Loucy (cell line): Measurements from ENCODE around the gene CCDC43.

Source experiments
- H2AFZ ChIP-seq: fragments of 200-600 bp; sonication (generic); 2 replicates; pipeline ENCODE4 v1.6.0; 2016; ENCODE audit warnings: antibody characterized with exemption, mild to moderate bottlenecking, low read length, moderate library complexity
- H3F3A ChIP-seq: fragments of 200-600 bp; 2 replicates; pipeline ENCODE4 v1.6.0; 2016; ENCODE audit warnings: antibody characterized with exemption, low read depth, mild to moderate bottlenecking
- H3K27me3 ChIP-seq: fragments of 200-600 bp; sonication (generic); 2 replicates; pipeline ENCODE4 v1.6.1; 2014; ENCODE audit warnings: low read length, mild to moderate bottlenecking; ENCODE audit not compliant: insufficient read depth, poor library complexity, severe bottlenecking
- H3K36me3 ChIP-seq: fragments of 200-600 bp; sonication (generic); 2 replicates; pipeline ENCODE4 v1.6.1; 2016; ENCODE audit warnings: low read length; ENCODE audit not compliant: insufficient read depth
- H3K4me1 ChIP-seq: fragments of 200-600 bp; sonication (generic); 2 replicates; pipeline ENCODE4 v1.5.1; 2014; ENCODE audit warnings: low read length, mild to moderate bottlenecking; ENCODE audit not compliant: insufficient read depth, poor library complexity, severe bottlenecking
- H3K4me2 ChIP-seq: fragments of 200-600 bp; sonication (generic); 2 replicates; pipeline ENCODE4 v1.6.0; 2014; ENCODE audit warnings: antibody characterized with exemption, low read length, low read depth, mild to moderate bottlenecking; ENCODE audit not compliant: poor library complexity, severe bottlenecking
- H3K4me3 ChIP-seq: fragments of 200-600 bp; sonication (generic); 2 replicates; pipeline ENCODE4 v1.5.1; 2014; ENCODE audit warnings: low read length, mild to moderate bottlenecking, mixed read lengths; ENCODE audit not compliant: poor library complexity, severe bottlenecking
- H3K79me2 ChIP-seq: fragments of 200-600 bp; sonication (generic); 2 replicates; pipeline ENCODE4 v1.6.1; 2014; ENCODE audit warnings: low read length; ENCODE audit not compliant: insufficient read depth
- H3K9ac ChIP-seq: fragments of 200-600 bp; sonication (generic); 2 replicates; pipeline ENCODE4 v1.6.0; 2014; ENCODE audit warnings: mild to moderate bottlenecking, low read depth, low read length, moderate library complexity; ENCODE audit not compliant: poor library complexity, severe bottlenecking
- H3K9me2 ChIP-seq: fragments of 200-600 bp; sonication (generic); replicated peaks from 2 replicates; pipeline ENCODE4 v1.6.1; 2016; ENCODE audit warnings: low read depth, low read length, mixed read lengths
- H3K9me3 ChIP-seq: fragments of 200-600 bp; sonication (generic); 2 replicates; pipeline ENCODE4 v1.6.1; 2014; ENCODE audit warnings: mild to moderate bottlenecking, antibody characterized with exemption, low read length, low read depth; ENCODE audit not compliant: insufficient read depth
- H4K20me1 ChIP-seq: fragments of 200-600 bp; sonication (generic); 2 replicates; pipeline ENCODE4 v1.6.0; 2014; ENCODE audit warnings: antibody characterized with exemption, low read length, mild to moderate bottlenecking; ENCODE audit not compliant: insufficient read depth, poor library complexity, severe bottlenecking
- CTCF ChIP-seq: fragments of 200-600 bp; sonication (generic); conservative IDR thresholded peaks from 2 replicates; pipeline ENCODE4 v1.5.1; 2014; ENCODE audit warnings: mild to moderate bottlenecking, antibody characterized with exemption, low read length
- EZH2phosphoT487 ChIP-seq: fragments of 200-600 bp; IDR thresholded peaks from 2 replicates; pipeline ENCODE4 v1.6.1; 2018; ENCODE audit warnings: antibody characterized with exemption, mild to moderate bottlenecking, moderate library complexity, borderline replicate concordance

The CCDC43 gene

GRCh38 chr17:44689477-44690217 lies at the start of gene CCDC43:
CCDC43 (minus strand) TSS chr17:44689776; CDS start chr17:44689753, 23 bp downstream.
- Histone ChIP-seq H3K9ac (peak within 1 kb of the TSS; percentile 85), H3K36me3 (no peaks in the 10 kb centered on the region), H3K4me2 (peak within 1 kb of the TSS; percentile 74), H3K9me3 (no peaks in the 10 kb centered on the region), H3K79me2 (peaks cover 33% of the 10 kb centered on the region), H3K27me3 (no peaks in the 10 kb centered on the region), H3K4me3 (peak within 1 kb of the TSS; percentile 82), H3K9me2 (no peaks in the 10 kb centered on the region), H4K20me1 (no peaks in the 10 kb centered on the region), H2AFZ (peak within 1 kb of the TSS; percentile 84), H3F3A (no peaks in the 10 kb centered on the region), H3K4me1 (peaks cover 13% of the 10 kb centered on the region)
- TF ChIP-seq EZH2phosphoT487 (no peak), CTCF (no peak)

- Histone ChIP-seq H4K20me1 (no peaks in the 10 kb centered on the region), H3K27me3 (no peaks in the 10 kb centered on the region), H3K79me2 (no peaks in the 10 kb centered on the region), H3K9me3 (no peaks in the 10 kb centered on the region), H3F3A (no peaks in the 10 kb centered on the region), H3K9ac (no peak overlapping the region), H2AFZ (no peak overlapping the region), H3K4me3 (no peak overlapping the region), H3K4me2 (no peak overlapping the region), H3K36me3 (peaks cover 14% of the 10 kb centered on the region; the same call in 1 of the 2 replicates), H3K4me1 (no peaks in the 10 kb centered on the region), H3K9me2 (no peaks in the 10 kb centered on the region)
- no peak for TF ChIP-seq EZH2phosphoT487
- TF ChIP-seq CTCF: no peak
Measured at GRCh38 chr17:44738214-44738906, 48.8 kb upstream of the CCDC43 start.

DNA sequence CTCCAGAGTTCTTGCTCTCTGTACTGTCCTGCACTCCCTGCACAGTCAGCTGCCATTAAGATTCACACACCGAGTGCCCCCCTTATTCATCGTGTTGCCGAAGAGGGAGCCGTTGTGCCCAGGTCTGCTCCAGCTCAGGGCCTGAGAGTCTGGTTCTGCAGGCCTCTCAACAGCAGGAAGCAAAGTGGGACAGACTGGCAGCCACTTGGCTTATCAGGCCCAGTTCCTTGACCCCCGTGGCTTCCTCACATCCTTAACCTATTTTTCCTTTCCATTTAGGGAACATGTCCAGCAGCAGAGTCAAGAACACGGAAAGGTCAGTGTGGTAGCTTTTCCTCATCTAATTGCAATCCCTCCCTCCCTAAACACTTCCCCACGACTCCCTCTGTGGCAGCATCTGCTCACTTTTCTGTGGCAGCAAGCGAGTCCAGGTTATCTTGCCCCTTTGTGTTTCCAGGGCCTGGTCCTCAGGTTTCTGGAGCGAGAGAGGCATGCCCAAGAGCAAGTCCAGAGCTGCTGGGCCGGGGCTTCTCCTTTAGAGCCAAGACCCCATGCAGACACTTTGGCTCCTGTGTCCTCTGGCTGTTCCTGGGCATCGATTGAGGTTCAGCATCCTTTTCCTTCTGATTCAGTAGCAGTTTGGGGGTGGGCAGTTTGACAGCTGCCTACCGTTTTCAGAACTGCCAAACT lies 47.1 kb upstream of the CCDC43 start:
- H3K4me1 ChIP-seq: no peaks in the 10 kb centered on the region
- H3K9ac ChIP-seq: no peak overlapping the region
- H3K9me3 ChIP-seq: no peaks in the 10 kb centered on the region
- peaks cover 12% of the 10 kb centered on the region; the same call in 1 of the 2 replicates for H3K36me3 ChIP-seq
- H3F3A ChIP-seq: no peaks in the 10 kb centered on the region
- H3K4me2 ChIP-seq: no peak overlapping the region
- H3K4me3 ChIP-seq: no peak overlapping the region
- H4K20me1 ChIP-seq: no peaks in the 10 kb centered on the region
- no peaks in the 10 kb centered on the region for H3K79me2 ChIP-seq
- H2AFZ ChIP-seq: no peak overlapping the region
- no peaks in the 10 kb centered on the region for H3K9me2 ChIP-seq
- TF ChIP-seq CTCF: no peak
- no peak for TF ChIP-seq EZH2phosphoT487
- no peaks in the 10 kb centered on the region for H3K27me3 ChIP-seq
